ENCODE measurements around the gene SLC13A2.
A peak's percentile ranks its signal among the peaks of the same experiment; 100 is the strongest.
"Not testable (repeated sequence)": the region's sequence is repeated elsewhere in the genome, so short reads cannot be mapped to it uniquely, and the experiment has no call there.

The SLC13A2 gene

DNA sequence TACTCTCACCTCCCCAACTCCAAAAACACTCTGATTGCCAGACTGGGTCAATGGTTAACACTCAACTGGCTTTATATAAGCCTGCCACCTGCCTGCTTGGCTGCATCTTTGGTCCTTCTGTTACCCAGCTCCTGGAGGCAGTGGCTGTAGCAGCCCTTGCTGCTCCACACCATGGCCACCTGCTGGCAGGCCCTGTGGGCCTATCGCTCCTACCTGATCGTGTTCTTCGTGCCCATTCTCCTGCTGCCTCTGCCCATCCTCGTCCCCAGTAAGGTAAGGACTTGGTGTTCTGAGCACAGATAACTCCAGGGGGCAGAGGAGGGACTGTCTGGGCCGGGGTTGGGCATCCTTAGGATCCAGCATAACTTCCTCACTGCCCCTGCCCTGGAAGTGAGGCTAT is at the start of gene SLC13A2:
TSS of gene SLC13A2 (plus strand) at position 103 of the 400 bp plus-strand sequence. CDS start at position 172, 69 bp downstream.
- peak; percentile 45 for DNase-seq

GRCh38 chr17:28425206-28425605 is 48.2 kb upstream of the SLC13A2 start:
- DNase-seq: no peak

DNA sequence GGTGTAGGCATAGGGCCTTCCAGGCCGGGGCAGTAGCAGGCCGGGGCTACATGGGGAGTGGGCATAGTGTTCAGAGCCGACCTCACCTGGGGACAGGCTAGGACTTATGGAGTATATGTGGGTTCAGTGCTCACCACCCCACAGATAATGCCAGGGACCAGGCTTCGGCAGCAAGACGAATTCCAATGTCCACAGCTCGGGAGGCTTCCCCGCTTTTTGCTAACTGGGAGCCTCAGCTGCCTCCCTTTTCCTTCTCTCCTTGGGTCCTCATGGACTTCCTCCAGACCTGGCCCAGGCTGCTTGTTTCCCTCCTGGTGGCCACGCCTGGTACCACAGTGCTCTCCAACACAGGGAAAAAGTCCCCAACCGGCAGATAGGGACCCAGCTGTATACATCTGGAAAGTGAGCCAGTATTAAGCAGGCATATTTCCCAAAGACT is 47.3 kb upstream of the SLC13A2 start:
- peak; percentile 55 for DNase-seq

DNA sequence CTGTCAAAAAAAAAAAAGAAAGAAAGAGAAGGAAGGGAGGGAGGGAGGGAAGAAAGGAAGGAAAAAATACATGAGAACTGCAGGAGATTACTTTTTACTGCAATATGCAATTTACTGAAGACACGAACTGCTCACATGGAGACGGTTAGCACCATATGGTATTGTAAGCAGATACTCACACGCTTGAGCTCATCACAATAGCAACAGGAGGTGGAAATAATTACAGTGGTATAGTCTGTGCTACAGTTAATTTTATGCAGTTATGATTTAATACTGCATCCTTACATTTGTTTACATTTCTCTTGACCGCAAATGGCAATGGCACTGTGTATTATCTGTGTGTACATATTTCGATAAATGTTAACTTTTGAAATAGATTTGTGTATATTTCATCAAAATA is 46.1 kb upstream of the SLC13A2 start:
- no peak for DNase-seq

DNA sequence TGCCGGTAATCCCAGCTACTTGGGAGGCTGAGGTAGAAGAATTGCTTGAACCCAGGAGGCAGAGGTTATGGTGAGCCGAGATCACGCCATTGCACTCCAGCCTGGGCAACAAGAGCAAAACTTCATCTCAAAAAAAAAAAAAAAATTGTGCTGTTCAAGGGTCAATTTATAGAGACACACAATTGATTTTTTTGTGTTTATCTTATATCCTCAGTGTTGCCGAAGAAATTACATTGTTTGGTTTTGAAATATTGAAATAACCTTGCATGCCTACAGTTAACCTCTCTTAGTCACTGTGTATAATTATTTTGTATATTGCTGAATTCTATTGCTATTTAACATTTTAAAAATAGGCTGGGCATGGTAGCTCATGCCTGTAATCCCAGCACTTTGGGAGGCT is 45.5 kb upstream of the SLC13A2 start:
- DNase-seq: not testable (repeated sequence)

DNA sequence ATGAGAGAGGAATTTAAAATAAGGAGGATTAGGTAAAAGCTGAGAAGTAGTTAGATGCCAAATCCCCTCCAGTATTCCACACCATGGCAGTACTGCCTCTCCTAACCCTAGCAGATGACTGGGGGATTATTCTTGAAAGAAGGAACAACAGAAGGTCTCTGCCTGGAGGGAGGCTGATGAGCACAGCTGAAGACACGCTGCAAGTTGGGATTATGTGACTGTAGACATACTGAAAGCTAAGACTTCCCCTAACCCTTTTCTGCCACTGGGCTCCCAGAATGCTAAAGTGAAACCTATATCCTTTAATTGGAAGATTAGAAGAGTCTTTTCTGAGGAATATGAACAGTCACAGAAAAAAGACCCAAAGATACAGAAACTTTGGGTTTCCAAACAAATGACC is 39.7 kb upstream of the SLC13A2 start:
- DNase-seq: no peak

DNA sequence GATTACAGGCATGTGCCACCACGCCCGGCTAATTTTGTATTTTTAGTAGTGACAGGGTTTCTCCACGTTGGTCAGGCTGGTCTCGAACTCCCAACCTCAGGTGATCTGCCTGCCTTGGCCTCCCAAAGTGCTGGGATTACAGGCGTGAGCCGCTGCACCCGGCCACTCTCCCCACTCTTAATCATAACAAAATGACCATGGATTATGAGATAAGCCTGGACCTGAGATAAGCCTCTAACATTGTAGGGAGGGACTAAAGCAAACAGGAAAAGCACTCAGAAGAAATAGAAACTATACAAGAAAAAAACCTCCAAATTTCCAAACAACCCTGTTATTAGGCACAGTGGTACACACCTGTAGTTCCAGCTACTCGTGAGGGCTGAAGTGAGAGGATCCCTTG is 39.1 kb upstream of the SLC13A2 start:
- DNase-seq: not testable (repeated sequence)

DNA sequence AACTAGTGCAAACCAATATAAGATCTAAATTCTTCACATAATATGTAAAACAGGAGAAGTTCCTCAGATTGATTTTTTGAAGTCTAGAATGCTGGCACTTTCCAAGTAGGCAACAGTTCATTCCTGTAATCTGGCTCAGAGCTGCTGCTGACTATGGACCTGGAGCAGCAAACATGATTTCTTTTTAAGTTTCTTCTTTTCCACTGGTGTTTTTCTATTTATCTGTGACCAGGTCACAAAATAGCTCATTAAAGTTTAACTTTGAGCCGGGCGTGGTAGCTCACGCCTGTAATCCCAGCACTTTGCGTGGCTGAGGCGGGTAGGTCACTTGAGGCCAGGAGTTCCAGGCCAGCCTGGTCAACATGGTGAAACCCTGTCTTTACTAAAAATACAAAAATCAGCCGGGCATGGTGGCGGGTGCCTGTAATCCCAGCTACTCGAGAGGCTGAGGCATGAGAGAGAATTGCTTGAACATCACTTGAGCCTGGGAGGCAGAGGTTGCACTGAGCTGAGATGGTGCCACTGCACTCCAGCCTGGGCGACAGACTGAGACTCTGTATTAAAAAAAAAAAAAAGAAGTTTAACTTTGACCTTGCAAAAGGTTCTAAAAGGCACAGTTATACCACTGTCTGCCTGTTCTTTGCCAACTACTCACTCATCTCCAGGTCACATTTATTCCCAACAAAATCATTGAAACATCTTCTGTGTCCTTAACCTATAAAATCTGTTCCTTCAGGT is 29.4 kb upstream of the SLC13A2 start:
- DNase-seq: no peak

- no peak for DNase-seq
Measured at GRCh38 chr17:28446716-28447395, 26.6 kb upstream of the SLC13A2 start.

DNA sequence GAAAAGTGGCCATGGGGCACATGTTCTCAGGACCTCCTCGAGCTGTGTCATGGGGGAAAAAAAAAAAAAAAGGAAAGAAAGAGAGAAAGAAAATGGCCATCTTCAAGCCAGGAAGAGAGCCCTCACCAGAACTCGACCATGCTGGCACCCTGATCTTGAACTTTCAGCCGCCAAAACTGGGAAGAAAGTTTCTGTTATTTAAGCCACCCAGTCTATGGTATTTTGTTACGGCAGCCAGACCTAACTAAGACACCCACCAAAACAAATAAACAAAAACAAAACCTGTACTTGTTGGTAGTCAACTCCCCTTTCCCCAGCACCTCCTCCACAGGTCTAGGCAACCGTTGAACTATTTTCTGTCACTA is 26.1 kb upstream of the SLC13A2 start:
- DNase-seq: no peak

DNA sequence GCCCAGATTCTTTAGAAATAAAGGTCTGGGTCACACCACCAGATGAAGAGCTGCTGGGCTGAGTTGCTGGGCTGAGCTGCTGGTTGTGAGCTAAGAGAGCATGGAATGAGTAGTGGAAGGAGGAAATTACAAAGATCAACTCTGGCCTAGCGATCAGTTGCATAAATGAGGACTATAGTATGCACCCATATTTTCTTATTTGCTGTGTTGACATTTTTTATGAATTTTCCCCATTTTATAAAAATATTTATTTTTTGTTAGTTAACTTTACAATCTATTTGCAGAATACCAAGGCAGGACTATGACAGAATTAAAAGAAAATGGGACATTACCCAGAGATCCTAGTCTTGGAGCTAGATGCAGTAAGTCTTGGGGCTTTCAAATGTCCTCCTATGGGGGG is 23.6 kb upstream of the SLC13A2 start:
- no peak for DNase-seq

DNA sequence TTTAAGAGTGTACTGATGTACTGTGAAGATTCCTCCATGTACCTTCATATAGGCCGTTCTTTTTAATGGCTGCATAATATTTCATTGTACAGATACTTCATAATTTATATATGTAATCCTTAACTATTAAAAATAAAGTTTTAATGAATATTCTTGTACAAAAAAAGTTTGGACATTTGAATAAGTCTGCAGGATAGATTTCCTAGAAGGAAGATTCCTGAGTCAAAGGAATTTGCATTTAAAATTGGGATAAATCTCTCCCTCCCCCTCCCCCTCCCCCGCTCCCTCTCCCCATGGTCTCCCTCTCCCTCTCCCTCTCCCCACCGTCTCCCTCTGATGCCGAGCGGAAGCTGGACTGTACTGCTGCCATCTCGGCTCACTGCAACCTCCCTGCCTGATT is 15.6 kb upstream of the SLC13A2 start:
- no peak for DNase-seq

DNA sequence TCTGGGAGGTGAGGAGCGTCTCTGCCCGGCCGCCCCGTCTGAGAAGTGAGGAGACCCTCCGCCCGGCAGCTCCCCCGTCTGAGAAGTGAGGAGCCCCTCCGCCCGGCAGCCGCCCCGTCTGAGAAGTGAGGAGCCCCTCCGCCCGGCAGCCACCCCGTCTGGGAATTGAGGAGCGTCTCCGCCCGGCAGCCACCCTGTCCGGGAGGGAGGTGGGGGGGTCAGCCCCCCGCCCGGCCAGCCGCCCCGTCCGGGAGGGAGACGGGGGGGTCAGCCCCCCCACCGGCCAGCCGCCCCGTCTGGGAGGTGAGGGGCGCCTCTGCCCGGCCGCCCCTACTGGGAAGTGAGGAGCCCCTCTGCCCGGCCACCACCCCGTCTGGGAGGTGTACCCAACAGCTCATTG is 14.6 kb upstream of the SLC13A2 start:
- not testable (repeated sequence) for DNase-seq

GRCh38 chr17:28460901-28461300 is 12.5 kb upstream of the SLC13A2 start:
- no peak for DNase-seq

DNA sequence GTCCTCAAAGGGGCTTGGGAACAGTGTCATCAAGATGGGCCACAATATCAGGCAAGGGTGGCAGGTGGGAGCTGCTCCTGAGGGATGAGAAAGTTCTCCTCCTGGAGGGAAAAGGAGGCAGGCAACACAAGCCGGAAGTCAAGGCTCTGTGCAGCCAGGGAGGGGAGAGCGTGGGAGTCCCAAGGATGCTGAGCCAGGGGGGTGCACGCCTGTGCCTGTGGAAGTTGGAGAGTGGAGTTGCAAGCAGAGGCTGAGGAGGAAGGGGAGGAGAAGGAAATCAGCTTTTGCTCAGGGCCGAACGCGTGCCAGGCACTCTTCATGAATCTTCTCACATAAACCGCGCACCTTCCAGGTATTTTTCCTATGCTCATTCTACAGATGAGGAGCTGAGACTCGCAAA is 7.4 kb upstream of the SLC13A2 start:
- no peak for DNase-seq

GRCh38 chr17:28466521-28467048 is 6.9 kb upstream of the SLC13A2 start:
- no peak for DNase-seq

GRCh38 chr17:28467456-28468025 is 5.9 kb upstream of the SLC13A2 start:
- no peak for DNase-seq

DNA sequence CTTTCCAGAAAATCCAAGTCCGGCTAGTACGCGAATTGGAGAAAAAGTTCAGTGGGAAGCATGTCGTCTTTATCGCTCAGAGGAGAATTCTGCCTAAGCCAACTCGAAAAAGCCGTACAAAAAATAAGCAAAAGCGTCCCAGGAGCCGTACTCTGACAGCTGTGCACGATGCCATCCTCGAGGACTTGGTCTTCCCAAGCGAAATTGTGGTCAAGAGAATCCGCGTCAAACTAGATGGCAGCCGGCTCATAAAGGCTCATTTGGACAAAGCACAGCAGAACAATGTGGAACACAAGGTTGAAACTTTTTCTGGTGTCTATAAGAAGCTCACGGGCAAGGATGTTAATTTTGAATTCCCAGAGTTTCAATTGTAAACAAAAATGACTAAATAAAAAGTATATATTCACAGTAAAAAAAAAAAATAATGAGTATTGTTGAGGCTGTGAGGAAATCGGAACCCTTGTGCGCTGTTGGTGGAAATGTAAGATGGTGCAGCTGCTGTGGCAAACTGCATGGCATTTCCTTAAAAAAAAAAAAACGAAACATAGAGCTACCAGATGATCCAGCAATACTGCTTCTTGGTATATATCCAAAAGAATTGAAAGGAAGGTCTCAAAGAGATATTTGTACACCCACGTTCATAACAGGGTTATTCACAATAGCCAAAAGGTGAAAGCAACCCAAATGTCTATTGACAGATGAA is 5.3 kb upstream of the SLC13A2 start:
- not testable (repeated sequence) for DNase-seq

- no peak for DNase-seq
Measured at GRCh38 chr17:28468781-28469180, 4.7 kb upstream of the SLC13A2 start.

DNA sequence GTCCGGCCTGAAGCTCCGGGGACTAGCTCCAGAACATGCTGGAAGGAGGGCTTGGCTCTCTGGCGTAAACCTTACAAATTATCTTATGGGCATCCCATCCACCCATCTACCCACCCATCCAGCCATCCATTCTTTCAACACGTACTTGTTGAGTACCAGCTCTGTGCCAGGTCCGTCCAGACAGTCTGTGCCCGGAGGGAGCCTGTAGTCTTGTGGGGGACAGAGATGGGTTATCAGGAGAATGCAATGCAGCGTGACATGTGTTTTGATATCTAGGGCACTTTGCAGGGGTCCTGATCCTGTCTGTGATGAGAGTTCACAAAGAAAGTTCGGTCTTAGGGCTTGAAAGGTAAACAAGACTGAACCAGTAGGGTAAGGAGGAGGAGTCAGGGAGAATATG is 4.1 kb upstream of the SLC13A2 start:
- peak; percentile 15 for DNase-seq

GRCh38 chr17:28470266-28470913 is 3.1 kb upstream of the SLC13A2 start:
- DNase-seq: peak; percentile 8

DNA sequence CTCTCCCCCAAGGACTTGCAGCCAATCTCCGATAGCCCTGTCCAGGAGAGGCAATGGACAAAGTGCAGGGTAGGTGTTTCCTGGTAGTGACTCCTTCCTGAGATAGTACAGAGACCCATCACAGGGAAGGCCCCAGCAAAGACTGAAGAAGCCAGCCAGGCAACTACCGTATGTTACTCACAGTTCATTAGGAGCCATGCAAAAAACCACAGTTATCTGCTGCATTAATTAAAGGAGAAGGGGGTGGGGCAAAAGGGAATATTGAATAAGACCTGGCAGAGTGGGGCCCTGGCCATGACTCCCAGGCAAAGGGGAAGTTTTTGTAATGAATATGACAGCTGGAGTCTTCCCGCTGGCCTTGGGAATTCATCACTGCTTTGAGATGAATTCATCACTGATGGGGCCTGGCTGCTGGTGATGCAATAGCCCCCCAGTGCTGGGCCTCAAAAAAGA is 2.5 kb upstream of the SLC13A2 start:
- peak; percentile 14 for DNase-seq

All from 8988T (cell line).